Measurements from ENCODE around the gene CA14.

Gene CA14

DNA sequence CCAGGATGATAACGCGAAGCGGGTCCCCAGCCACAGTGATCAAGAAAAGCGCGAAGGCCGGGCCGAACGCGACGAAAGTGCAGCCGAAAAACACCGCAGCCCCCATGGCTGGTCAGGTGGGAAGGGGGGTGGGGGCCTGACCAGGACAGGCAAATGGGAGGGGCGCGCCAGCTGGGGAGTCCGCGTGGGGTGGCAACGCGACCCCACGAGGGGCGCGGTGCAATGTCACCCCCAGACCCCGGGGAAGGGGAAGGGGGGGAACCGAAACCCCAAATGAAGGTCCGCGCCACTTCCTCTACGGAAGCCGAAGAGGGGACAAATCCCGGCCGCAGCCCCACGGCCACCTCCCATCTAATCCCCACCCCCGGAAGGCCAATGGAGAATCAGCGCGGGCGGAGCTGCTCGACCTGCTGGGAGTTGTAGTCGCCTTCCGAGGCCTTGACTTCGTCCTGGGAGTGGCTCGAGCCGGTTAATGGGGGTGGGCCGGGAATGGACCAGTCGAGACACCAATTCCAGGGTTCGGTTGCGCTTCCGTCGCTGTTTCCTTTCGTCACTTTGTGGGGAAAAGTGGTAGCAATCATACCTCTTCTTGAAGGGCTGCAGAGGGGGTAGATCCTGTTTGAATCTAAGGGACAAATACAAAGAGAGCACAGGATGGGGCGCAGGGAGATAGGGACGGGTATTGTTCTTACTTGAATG is 11.3 kb downstream of the CA14 start, which contains the start of gene APH1A (continued):
- TF ChIP-seq, protein P1, sequence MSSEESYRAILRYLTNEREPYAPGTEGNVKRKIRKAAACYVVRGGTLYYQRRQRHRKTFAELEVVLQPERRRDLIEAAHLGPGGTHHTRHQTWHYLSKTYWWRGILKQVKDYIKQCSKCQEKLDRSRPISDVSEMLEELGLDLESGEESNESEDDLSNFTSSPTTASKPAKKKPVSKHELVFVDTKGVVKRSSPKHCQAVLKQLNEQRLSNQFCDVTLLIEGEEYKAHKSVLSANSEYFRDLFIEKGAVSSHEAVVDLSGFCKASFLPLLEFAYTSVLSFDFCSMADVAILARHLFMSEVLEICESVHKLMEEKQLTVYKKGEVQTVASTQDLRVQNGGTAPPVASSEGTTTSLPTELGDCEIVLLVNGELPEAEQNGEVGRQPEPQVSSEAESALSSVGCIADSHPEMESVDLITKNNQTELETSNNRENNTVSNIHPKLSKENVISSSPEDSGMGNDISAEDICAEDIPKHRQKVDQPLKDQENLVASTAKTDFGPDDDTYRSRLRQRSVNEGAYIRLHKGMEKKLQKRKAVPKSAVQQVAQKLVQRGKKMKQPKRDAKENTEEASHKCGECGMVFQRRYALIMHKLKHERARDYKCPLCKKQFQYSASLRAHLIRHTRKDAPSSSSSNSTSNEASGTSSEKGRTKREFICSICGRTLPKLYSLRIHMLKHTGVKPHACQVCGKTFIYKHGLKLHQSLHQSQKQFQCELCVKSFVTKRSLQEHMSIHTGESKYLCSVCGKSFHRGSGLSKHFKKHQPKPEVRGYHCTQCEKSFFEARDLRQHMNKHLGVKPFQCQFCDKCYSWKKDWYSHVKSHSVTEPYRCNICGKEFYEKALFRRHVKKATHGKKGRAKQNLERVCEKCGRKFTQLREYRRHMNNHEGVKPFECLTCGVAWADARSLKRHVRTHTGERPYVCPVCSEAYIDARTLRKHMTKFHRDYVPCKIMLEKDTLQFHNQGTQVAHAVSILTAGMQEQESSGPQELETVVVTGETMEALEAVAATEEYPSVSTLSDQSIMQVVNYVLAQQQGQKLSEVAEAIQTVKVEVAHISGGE (tag by site-specific recombination; conservative IDR thresholded peaks at IDR 0.05; ENCODE audit: low read depth), result peak; percentile 96
- TF ChIP-seq ZNF521 (tag by site-specific recombination; IDR thresholded peaks at IDR 0.05) (no peak), EGR2 (tag by site-specific recombination; IDR thresholded peaks at IDR 0.05; ENCODE audit: low read depth) (peak; percentile 77), ZNF10 (tag by site-specific recombination; IDR thresholded peaks at IDR 0.05) (peak; percentile 13; the same call in 1 of the 2 replicates), ZNF600 (tag by site-specific recombination; IDR thresholded peaks at IDR 0.05) (peak; percentile 16; the same call in 1 of the 2 replicates), WT1 (tag by site-specific recombination; IDR thresholded peaks at IDR 0.05) (peak; percentile 79)
- TF ChIP-seq, protein P2, sequence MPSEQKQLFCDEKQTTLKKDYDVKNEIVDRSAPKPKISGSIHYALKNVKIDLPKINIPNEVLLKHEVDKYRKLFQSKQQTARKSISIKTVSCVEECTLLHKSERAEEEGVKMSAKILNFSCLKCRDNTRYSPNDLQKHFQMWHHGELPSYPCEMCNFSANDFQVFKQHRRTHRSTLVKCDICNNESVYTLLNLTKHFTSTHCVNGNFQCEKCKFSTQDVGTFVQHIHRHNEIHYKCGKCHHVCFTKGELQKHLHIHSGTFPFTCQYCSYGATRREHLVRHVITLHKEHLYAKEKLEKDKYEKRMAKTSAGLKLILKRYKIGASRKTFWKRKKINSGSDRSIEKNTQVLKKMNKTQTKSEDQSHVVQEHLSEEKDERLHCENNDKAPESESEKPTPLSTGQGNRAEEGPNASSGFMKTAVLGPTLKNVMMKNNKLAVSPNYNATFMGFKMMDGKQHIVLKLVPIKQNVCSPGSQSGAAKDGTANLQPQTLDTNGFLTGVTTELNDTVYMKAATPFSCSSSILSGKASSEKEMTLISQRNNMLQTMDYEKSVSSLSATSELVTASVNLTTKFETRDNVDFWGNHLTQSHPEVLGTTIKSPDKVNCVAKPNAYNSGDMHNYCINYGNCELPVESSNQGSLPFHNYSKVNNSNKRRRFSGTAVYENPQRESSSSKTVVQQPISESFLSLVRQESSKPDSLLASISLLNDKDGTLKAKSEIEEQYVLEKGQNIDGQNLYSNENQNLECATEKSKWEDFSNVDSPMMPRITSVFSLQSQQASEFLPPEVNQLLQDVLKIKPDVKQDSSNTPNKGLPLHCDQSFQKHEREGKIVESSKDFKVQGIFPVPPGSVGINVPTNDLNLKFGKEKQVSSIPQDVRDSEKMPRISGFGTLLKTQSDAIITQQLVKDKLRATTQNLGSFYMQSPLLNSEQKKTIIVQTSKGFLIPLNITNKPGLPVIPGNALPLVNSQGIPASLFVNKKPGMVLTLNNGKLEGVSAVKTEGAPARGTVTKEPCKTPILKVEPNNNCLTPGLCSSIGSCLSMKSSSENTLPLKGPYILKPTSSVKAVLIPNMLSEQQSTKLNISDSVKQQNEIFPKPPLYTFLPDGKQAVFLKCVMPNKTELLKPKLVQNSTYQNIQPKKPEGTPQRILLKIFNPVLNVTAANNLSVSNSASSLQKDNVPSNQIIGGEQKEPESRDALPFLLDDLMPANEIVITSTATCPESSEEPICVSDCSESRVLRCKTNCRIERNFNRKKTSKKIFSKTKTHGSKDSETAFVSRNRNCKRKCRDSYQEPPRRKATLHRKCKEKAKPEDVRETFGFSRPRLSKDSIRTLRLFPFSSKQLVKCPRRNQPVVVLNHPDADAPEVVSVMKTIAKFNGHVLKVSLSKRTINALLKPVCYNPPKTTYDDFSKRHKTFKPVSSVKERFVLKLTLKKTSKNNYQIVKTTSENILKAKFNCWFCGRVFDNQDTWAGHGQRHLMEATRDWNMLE (tag by site-specific recombination; conservative IDR thresholded peaks at IDR 0.05; ENCODE audit: low read depth), result peak; percentile 60; the same call in 1 of the 2 replicates

DNA sequence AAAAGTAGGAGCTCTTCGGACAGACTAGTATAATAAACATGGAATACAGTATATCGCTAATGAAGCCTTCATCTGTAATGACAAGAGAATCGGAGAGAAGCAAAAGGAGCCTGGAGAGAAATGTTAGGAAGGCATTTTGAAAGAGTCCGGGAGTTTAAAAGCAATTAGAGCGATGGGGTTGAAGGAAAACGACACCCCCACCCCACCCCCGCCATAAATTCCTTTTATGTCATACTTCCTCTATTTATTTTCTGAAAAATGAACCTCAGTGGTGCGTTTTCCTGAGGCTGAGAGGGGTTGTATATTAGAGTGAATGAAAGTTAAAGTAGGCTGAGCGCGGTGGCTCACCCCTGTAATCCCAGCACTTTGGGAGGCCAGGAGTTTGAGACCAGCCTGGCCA is 11.9 kb downstream of the CA14 start:
- POLR2A ChIA-PET, result interaction anchor here (0.6 to 1.2 kb wide), 7 partner anchors 9 to 1057 kb away, joined by 3 to 8 read pairs (median 4); partner anchors contain the start of genes CA14 and MCL1
- TF ChIP-seq ZNF121 (tag by site-specific recombination; IDR thresholded peaks at IDR 0.05) (no peak), ZSCAN16 (tag by site-specific recombination; IDR thresholded peaks at IDR 0.05) (0 out of 2 replicates have a peak, but pooled peaks have one; percentile 7), ZFP41 (tag by site-specific recombination; IDR thresholded peaks at IDR 0.05; ENCODE audit: borderline replicate concordance) (no peak), ZNF664 (tag by site-specific recombination; IDR thresholded peaks at IDR 0.05) (no peak), ZNF169 (tag by site-specific recombination; IDR thresholded peaks at IDR 0.05) (no peak), ZNF596 (tag by site-specific recombination; IDR thresholded peaks at IDR 0.05) (peak; percentile 27; the same call in 1 of the 2 replicates), KLF16 (tag by site-specific recombination; IDR thresholded peaks at IDR 0.05) (no peak), ZNF280C (tag by site-specific recombination; IDR thresholded peaks at IDR 0.05) (no peak), ZNF48 (tag by site-specific recombination; IDR thresholded peaks at IDR 0.05) (no peak), ZNF214 (tag by site-specific recombination; IDR thresholded peaks at IDR 0.05; ENCODE audit: borderline replicate concordance) (no peak), ZNF704 (tag by site-specific recombination; IDR thresholded peaks at IDR 0.05) (no peak)
- TF ChIP-seq, protein P3, sequence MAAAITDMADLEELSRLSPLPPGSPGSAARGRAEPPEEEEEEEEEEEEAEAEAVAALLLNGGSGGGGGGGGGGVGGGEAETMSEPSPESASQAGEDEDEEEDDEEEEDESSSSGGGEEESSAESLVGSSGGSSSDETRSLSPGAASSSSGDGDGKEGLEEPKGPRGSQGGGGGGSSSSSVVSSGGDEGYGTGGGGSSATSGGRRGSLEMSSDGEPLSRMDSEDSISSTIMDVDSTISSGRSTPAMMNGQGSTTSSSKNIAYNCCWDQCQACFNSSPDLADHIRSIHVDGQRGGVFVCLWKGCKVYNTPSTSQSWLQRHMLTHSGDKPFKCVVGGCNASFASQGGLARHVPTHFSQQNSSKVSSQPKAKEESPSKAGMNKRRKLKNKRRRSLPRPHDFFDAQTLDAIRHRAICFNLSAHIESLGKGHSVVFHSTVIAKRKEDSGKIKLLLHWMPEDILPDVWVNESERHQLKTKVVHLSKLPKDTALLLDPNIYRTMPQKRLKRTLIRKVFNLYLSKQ (tag by site-specific recombination; IDR thresholded peaks at IDR 0.05; ENCODE audit: borderline replicate concordance), result no peak
- TF ChIP-seq, protein P4, sequence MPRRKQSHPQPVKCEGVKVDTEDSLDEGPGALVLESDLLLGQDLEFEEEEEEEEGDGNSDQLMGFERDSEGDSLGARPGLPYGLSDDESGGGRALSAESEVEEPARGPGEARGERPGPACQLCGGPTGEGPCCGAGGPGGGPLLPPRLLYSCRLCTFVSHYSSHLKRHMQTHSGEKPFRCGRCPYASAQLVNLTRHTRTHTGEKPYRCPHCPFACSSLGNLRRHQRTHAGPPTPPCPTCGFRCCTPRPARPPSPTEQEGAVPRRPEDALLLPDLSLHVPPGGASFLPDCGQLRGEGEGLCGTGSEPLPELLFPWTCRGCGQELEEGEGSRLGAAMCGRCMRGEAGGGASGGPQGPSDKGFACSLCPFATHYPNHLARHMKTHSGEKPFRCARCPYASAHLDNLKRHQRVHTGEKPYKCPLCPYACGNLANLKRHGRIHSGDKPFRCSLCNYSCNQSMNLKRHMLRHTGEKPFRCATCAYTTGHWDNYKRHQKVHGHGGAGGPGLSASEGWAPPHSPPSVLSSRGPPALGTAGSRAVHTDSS (tag by site-specific recombination; IDR thresholded peaks at IDR 0.05), result no peak

More for the DNA sequence above, 11.9 kb downstream of the CA14 start:
- Histone ChIP-seq H3K36me3 (ENCODE audit: control insufficient read depth in 2 of 2, insufficient read depth in 1 of 2, low read length in 2 of 2) (peaks cover 4 to 31% of the 10 kb centered on the region in 2 experiments; a peak in 2 of 3 replicates), H3K27ac (ENCODE audit: extremely low read depth, low read depth, low read length) (no peak overlapping the region), H3K4me1 (ENCODE audit: control insufficient read depth, insufficient read depth, low read length) (0 out of 2 replicates have a peak, but pooled peaks cover 7% of the 10 kb centered on the region), H3K9me3 (ENCODE audit: control insufficient read depth, insufficient read depth, low read depth, low read length) (no peaks in the 10 kb centered on the region), H3K4me3 (ENCODE audit: low read depth, low read length) (no peak overlapping the region; the same call in 1 of the 2 replicates)
- CTCF ChIA-PET, result interaction anchor here (1.1 to 4.8 kb wide), 3 partner anchors 9 to 14 kb away, joined by 6 to 33 read pairs (median 13); no protein-coding TSS in a partner anchor
